AG04449 (cell line): Measurements from ENCODE around the gene MLN.

Experiments used
- CTCF ChIA-PET: fragments of 350-600 bp; formaldehyde crosslinking; extraction: SDS; loops from one replicate; lab custom pipeline; 2021; ENCODE audit warnings: antibody characterized with exemption; lab: Yijun Ruan, JAX
- POLR2A ChIA-PET: fragments of 400-600, 350-600 bp; formaldehyde crosslinking; extraction: SDS; loops from one replicate; lab custom pipeline; 2020; ENCODE audit warnings: antibody characterized with exemption, inconsistent platforms; lab: Yijun Ruan, JAX
- DNase-seq: peaks from one replicate; pipeline ENCODE4 v3.0.0-alpha.2; 2010; ENCODE audit warnings: low read depth, low spot score
- H3K4me3 ChIP-seq: 2 replicates; pipeline ENCODE4 v1.5.1; 2011; ENCODE audit warnings: low read depth, mild to moderate bottlenecking, control low read depth, low read length
- TF ChIP-seq, protein P1 (sequence below): IDR thresholded peaks from one replicate; pipeline ENCODE4 v1.5.1; 2011; ENCODE audit warnings: mild to moderate bottlenecking, moderate library complexity, low read length, control low read depth, inconsistent platforms; ENCODE audit not compliant: insufficient read depth; ENCODE audit errors: missing control alignments

Gene MLN

GRCh38 chr6:33802186-33802958, 1.4 kb downstream of the MLN start:
- ChIA-PET CTCF (interaction anchor here (0.8 to 1.0 kb wide), 2 partner anchors 9 to 11 kb away, joined by 4 read pairs; no protein-coding TSS in a partner anchor), POLR2A (interaction anchor here (1.0 kb wide), 1 partner anchor 21 kb away, joined by 3 read pairs; no protein-coding TSS in a partner anchor)
- no peak for DNase-seq
- no peak overlapping the region; the same call in 1 of the 2 replicates for H3K4me3 ChIP-seq
- TF ChIP-seq, protein P1, sequence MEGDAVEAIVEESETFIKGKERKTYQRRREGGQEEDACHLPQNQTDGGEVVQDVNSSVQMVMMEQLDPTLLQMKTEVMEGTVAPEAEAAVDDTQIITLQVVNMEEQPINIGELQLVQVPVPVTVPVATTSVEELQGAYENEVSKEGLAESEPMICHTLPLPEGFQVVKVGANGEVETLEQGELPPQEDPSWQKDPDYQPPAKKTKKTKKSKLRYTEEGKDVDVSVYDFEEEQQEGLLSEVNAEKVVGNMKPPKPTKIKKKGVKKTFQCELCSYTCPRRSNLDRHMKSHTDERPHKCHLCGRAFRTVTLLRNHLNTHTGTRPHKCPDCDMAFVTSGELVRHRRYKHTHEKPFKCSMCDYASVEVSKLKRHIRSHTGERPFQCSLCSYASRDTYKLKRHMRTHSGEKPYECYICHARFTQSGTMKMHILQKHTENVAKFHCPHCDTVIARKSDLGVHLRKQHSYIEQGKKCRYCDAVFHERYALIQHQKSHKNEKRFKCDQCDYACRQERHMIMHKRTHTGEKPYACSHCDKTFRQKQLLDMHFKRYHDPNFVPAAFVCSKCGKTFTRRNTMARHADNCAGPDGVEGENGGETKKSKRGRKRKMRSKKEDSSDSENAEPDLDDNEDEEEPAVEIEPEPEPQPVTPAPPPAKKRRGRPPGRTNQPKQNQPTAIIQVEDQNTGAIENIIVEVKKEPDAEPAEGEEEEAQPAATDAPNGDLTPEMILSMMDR, result no peak

GRCh38 chr6:33801611-33802010, 2.2 kb downstream of the MLN start:
- POLR2A ChIA-PET, result interaction anchor here (1.0 kb wide), 1 partner anchor 22 kb away, joined by 3 read pairs; no protein-coding TSS in a partner anchor
- CTCF ChIA-PET, result interaction anchor here (0.8 kb wide), 1 partner anchor 11 kb away, joined by 4 read pairs; no protein-coding TSS in a partner anchor
- TF ChIP-seq, protein P1, result no peak
- H3K4me3 ChIP-seq, result no peak overlapping the region
- no peak for DNase-seq

DNA sequence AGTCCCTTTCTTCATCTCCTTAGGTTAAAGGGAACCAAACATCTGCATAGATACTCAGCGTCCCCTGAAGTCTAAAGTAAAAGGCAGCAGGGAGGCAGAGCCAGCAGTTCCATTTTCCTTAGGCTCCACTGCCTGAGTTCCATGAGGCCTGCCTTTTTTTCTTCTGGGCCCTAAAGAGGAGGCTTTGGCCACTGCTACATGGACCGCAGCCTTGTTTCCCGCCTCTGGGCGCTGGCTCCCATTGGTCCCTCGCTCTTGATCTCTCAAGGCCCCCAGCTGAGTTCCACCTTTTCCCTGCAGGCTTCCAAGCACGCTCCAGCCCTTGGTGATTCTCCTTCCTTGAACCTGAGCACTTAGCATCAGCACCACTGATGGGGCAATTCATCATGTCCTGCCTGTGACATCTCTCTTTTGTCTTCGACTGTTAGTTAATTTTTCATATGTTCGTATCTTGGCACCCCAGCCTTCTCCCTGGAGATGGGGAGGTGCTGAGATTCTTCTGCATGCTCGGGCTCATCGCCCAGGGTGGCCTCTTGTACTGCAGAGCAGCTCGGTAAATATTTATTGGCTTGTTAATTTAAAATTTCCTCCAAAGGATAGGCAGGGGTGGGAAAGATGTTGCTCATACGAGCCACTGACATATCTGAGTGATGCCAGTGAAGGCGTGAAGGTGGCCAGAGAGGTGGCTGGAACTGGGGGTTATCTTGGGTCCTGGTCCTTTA, 3.4 kb downstream of the MLN start:
- CTCF ChIA-PET, result interaction anchor here (0.6 to 1.2 kb wide), 4 partner anchors 29 to 354 kb away, joined by 3 read pairs; partner anchors contain the start of gene UQCC2
- no peak for DNase-seq
- TF ChIP-seq, protein P1, result no peak
- H3K4me3 ChIP-seq, result no peak overlapping the region
- POLR2A ChIA-PET, result no interaction called here

- TF ChIP-seq, protein P1, result no peak
- no peak for DNase-seq
- ChIA-PET POLR2A (no interaction called here), CTCF (interaction anchor here (1.2 to 1.5 kb wide), 4 partner anchors 28 to 346 kb away, joined by 3 read pairs; partner anchors contain the start of genes GRM4 and UQCC2)
- no peak overlapping the region for H3K4me3 ChIP-seq
Observed at GRCh38 chr6:33799454-33800113, 4.2 kb downstream of the MLN start.

DNA sequence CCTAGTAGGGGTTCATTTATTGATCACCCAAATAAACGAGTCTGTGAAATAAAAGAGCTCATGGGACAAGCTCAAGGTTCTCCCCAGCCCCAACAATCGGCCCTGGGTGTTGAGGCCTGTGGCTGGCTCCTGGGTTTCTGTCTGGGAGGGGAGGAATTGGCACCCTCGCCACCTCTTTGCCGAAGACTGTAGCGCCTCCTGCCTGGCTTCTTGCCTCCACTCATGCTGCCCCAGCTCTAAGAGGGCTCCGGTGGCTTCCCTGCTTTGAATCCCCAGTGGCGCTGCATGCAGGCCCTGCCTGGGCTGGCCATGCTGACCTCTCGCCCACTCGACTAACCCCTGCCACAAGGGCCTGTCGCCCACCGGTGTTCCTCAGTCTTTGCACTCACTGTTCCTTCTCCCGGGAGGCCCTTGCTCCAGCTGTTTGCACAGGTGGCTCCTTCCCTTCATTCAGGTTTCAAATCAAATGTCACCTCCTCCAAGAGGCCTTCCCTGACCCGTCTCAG, 5.4 kb downstream of the MLN start:
- POLR2A ChIA-PET, result no interaction called here
- TF ChIP-seq, protein P1, result no peak
- DNase-seq, result no peak
- H3K4me3 ChIP-seq, result no peak overlapping the region
- CTCF ChIA-PET, result interaction anchor here (1.5 kb wide), 1 partner anchor 347 kb away, joined by 3 read pairs; the partner anchor contains the start of gene GRM4
